ENCODE data around the gene CLSTN2.

The CLSTN2 gene

GRCh38 chr3:139978966-139979365 lies 44.0 kb downstream of the CLSTN2 start:
- H3K4me3 ChIP-seq (ENCODE audit: low read length): no peak overlapping the region
- no peaks in the 10 kb centered on the region for H3K27me3 ChIP-seq (ENCODE audit: control insufficient read depth, low read length)
- H3K36me3 ChIP-seq (ENCODE audit: control insufficient read depth, low read length): no peaks in the 10 kb centered on the region
- H3K4me1 ChIP-seq (ENCODE audit: control insufficient read depth, low read length): no peaks in the 10 kb centered on the region
- no peak overlapping the region for H3K27ac ChIP-seq (ENCODE audit: low read depth, low read length)
- TF ChIP-seq EZH2phosphoT487 (IDR thresholded peaks at IDR 0.05; ENCODE audit: borderline replicate concordance, low read length): no peak
- no peak for TF ChIP-seq CTCF (IDR thresholded peaks at IDR 0.05; ENCODE audit: low read depth, low read length, poor library complexity, severe bottlenecking)
- H4K20me1 ChIP-seq (ENCODE audit: control insufficient read depth, insufficient read depth, low read depth, low read length): no peaks in the 10 kb centered on the region
- no peaks in the 10 kb centered on the region for H3K9me3 ChIP-seq (ENCODE audit: control insufficient read depth, insufficient read depth, low read length)
- H3F3A ChIP-seq (ENCODE audit: control insufficient read depth, insufficient read depth): no peaks in the 10 kb centered on the region
- no peaks in the 10 kb centered on the region for H3K79me2 ChIP-seq (ENCODE audit: control insufficient read depth, low read length)
- H3K9me2 ChIP-seq (replicated peaks; ENCODE audit: control insufficient read depth, low read length): no peaks in the 10 kb centered on the region
- no peak overlapping the region for H3K4me2 ChIP-seq (ENCODE audit: low read length)

- TF ChIP-seq CTCF (IDR thresholded peaks at IDR 0.05; ENCODE audit: low read depth, low read length, poor library complexity, severe bottlenecking) (no peak), EZH2phosphoT487 (IDR thresholded peaks at IDR 0.05; ENCODE audit: borderline replicate concordance, low read length) (no peak)
- no peaks in the 10 kb centered on the region for H3K36me3 ChIP-seq (ENCODE audit: control insufficient read depth, low read length)
- H3K27me3 ChIP-seq (ENCODE audit: control insufficient read depth, low read length): no peaks in the 10 kb centered on the region
- H3F3A ChIP-seq (ENCODE audit: control insufficient read depth, insufficient read depth): no peaks in the 10 kb centered on the region
- H3K4me3 ChIP-seq (ENCODE audit: low read length): no peak overlapping the region
- H3K9me3 ChIP-seq (ENCODE audit: control insufficient read depth, insufficient read depth, low read length): no peaks in the 10 kb centered on the region
- H4K20me1 ChIP-seq (ENCODE audit: control insufficient read depth, insufficient read depth, low read depth, low read length): no peaks in the 10 kb centered on the region
- H3K4me2 ChIP-seq (ENCODE audit: low read length): no peak overlapping the region
- H3K27ac ChIP-seq (ENCODE audit: low read depth, low read length): no peak overlapping the region
- no peaks in the 10 kb centered on the region for H3K79me2 ChIP-seq (ENCODE audit: control insufficient read depth, low read length)
- H3K4me1 ChIP-seq (ENCODE audit: control insufficient read depth, low read length): no peaks in the 10 kb centered on the region
- H3K9me2 ChIP-seq (replicated peaks; ENCODE audit: control insufficient read depth, low read length): no peaks in the 10 kb centered on the region
Measured at GRCh38 chr3:139979991-139980390, 45.0 kb downstream of the CLSTN2 start.

GRCh38 chr3:139982404-139982803 lies 47.4 kb downstream of the CLSTN2 start:
- Histone ChIP-seq H3K4me1 (ENCODE audit: control insufficient read depth, low read length) (no peaks in the 10 kb centered on the region), H3K4me2 (ENCODE audit: low read length) (no peak overlapping the region), H3K79me2 (ENCODE audit: control insufficient read depth, low read length) (no peaks in the 10 kb centered on the region), H3K27ac (ENCODE audit: low read depth, low read length) (no peak overlapping the region), H3K9me2 (replicated peaks; ENCODE audit: control insufficient read depth, low read length) (no peaks in the 10 kb centered on the region), H3F3A (ENCODE audit: control insufficient read depth, insufficient read depth) (no peaks in the 10 kb centered on the region), H3K27me3 (ENCODE audit: control insufficient read depth, low read length) (no peaks in the 10 kb centered on the region), H3K9me3 (ENCODE audit: control insufficient read depth, insufficient read depth, low read length) (no peaks in the 10 kb centered on the region), H4K20me1 (ENCODE audit: control insufficient read depth, insufficient read depth, low read depth, low read length) (no peaks in the 10 kb centered on the region), H3K4me3 (ENCODE audit: low read length) (no peak overlapping the region), H3K36me3 (ENCODE audit: control insufficient read depth, low read length) (no peaks in the 10 kb centered on the region)
- TF ChIP-seq CTCF (IDR thresholded peaks at IDR 0.05; ENCODE audit: low read depth, low read length, poor library complexity, severe bottlenecking) (no peak), EZH2phosphoT487 (IDR thresholded peaks at IDR 0.05; ENCODE audit: borderline replicate concordance, low read length) (no peak)

- TF ChIP-seq EZH2phosphoT487 (IDR thresholded peaks at IDR 0.05; ENCODE audit: borderline replicate concordance, low read length) (no peak), CTCF (IDR thresholded peaks at IDR 0.05; ENCODE audit: low read depth, low read length, poor library complexity, severe bottlenecking) (no peak)
- Histone ChIP-seq H4K20me1 (ENCODE audit: control insufficient read depth, insufficient read depth, low read depth, low read length) (no peaks in the 10 kb centered on the region), H3K79me2 (ENCODE audit: control insufficient read depth, low read length) (no peaks in the 10 kb centered on the region)
Measured at GRCh38 chr3:139985576-139985975, 50.6 kb downstream of the CLSTN2 start.

More at GRCh38 chr3:139985576-139985975, 50.6 kb downstream of the CLSTN2 start:
- H3K4me3 ChIP-seq (ENCODE audit: low read length): no peak overlapping the region
- H3K36me3 ChIP-seq (ENCODE audit: control insufficient read depth, low read length): no peaks in the 10 kb centered on the region
- no peaks in the 10 kb centered on the region for H3K9me3 ChIP-seq (ENCODE audit: control insufficient read depth, insufficient read depth, low read length)
- H3K4me1 ChIP-seq (ENCODE audit: control insufficient read depth, low read length): no peaks in the 10 kb centered on the region
- no peaks in the 10 kb centered on the region for H3K9me2 ChIP-seq (replicated peaks; ENCODE audit: control insufficient read depth, low read length)
- H3K27me3 ChIP-seq (ENCODE audit: control insufficient read depth, low read length): no peaks in the 10 kb centered on the region
- no peak overlapping the region for H3K4me2 ChIP-seq (ENCODE audit: low read length)
- no peaks in the 10 kb centered on the region for H3F3A ChIP-seq (ENCODE audit: control insufficient read depth, insufficient read depth)
- no peak overlapping the region for H3K27ac ChIP-seq (ENCODE audit: low read depth, low read length)

Measured in DOHH2 (cell line).